Measurements from ENCODE around the gene PPM1J.

The PPM1J gene

DNA sequence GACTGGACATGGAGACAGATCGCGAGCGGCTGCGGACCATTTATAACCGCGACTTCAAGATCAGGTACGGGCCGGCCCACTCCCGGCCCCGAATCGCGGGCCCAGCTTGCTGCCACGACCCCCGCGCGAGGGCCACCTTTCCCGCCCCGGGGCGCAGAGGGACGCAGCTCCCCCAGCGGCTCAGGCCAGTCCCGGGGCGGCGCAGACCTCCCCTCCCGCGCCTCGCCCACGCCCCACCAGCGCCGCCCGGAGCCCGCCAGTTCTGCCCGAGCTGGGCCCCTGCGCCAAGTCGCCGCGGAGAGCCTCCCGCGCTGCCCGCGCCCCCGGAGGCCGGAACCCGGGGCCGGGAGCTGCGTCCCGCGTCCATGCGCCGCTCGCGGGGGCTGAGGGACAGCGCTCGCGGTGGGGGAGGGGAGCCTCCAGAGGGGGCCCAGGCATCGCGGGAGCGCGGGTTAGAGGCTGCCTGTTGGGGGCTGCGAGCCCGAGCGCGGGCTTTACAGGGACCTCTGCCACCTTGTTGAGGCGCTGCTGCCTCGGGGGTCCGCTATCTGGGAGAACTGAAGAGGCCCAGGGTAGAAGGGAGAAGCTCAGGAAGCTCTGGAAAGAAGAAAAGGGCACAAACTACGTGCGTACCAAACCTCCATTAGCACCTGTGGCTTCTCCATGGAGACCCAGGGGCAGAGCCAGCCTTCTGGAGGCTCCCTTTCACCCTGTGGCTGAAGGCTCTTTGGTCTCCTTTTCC is 40.0 kb downstream of the PPM1J start:
- Histone ChIP-seq H3K4me3 (ENCODE audit: low read length in 2 of 2) (peak overlapping the region; percentile 79 to 83), H3K36me3 (ENCODE audit: control insufficient read depth in 2 of 2, insufficient read depth in 2 of 2, low read length in 2 of 2) (peaks cover 16 to 22% of the 10 kb centered on the region in 2 donors), H3K9me3 (ENCODE audit: control insufficient read depth in 2 of 2, low read length in 2 of 2) (no peaks in the 10 kb centered on the region), H3K9ac (ENCODE audit: low read depth in 1 of 2, low read length in 2 of 2) (peak overlapping the region; percentile 72 to 95), H3K27ac (ENCODE audit: low read depth in 2 of 2, low read length in 2 of 2) (peak overlapping the region; percentile 93 to 94), H3K27me3 (ENCODE audit: control insufficient read depth in 2 of 2, insufficient read depth in 2 of 2, low read length in 2 of 2) (no peaks in the 10 kb centered on the region), H3K4me1 (ENCODE audit: control insufficient read depth in 2 of 2, insufficient read depth in 2 of 2, low read length in 2 of 2) (peaks cover 16 to 21% of the 10 kb centered on the region in 2 donors)

DNA sequence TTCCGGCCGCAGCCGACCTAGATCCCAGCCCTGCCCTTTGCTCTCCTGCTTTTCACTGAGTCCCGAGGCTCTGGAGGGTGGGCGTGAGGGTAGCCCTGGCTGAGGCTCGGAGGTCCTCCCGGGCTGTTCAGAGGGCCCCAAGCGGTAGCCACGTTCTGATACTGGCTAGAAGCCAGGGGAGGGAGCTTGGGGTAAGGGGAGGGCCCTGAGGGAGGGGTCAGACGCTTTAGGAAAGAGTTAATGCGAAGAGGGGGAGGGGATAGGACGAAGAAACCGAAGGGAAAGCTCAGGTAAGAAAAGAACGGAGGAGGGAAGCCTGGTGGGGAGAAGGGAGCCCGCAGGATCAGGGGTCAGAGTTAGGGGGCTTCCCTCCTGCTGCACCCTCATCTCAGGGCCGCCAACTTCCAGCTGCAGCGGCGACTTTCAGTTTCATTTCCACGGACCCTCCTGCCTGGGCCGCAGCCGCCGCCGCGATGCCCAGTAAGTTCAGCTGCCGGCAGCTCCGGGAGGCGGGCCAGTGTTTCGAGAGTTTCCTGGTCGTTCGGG is 40.6 kb downstream of the PPM1J start, which contains the start of gene MOV10:
MOV10 (plus strand) TSS at position 220 of the 546 bp plus-strand sequence; CDS start at position 474, 254 bp downstream.
- Histone ChIP-seq H3K27ac (ENCODE audit: low read depth in 2 of 2, low read length in 2 of 2) (peak within 1 kb of the TSS; percentile 93 to 94), H3K9me3 (ENCODE audit: control insufficient read depth in 2 of 2, low read length in 2 of 2) (no peaks in the 10 kb centered on the region), H3K9ac (ENCODE audit: low read depth in 1 of 2, low read length in 2 of 2) (peak within 1 kb of the TSS; percentile 72 to 95), H3K27me3 (ENCODE audit: control insufficient read depth in 2 of 2, insufficient read depth in 2 of 2, low read length in 2 of 2) (no peaks in the 10 kb centered on the region), H3K4me3 (ENCODE audit: low read length in 2 of 2) (peak within 1 kb of the TSS; percentile 79 to 83), H3K36me3 (ENCODE audit: control insufficient read depth in 2 of 2, insufficient read depth in 2 of 2, low read length in 2 of 2) (peaks cover 22 to 29% of the 10 kb centered on the region in 2 donors), H3K4me1 (ENCODE audit: control insufficient read depth in 2 of 2, insufficient read depth in 2 of 2, low read length in 2 of 2) (peaks cover 16 to 21% of the 10 kb centered on the region in 2 donors)

DNA sequence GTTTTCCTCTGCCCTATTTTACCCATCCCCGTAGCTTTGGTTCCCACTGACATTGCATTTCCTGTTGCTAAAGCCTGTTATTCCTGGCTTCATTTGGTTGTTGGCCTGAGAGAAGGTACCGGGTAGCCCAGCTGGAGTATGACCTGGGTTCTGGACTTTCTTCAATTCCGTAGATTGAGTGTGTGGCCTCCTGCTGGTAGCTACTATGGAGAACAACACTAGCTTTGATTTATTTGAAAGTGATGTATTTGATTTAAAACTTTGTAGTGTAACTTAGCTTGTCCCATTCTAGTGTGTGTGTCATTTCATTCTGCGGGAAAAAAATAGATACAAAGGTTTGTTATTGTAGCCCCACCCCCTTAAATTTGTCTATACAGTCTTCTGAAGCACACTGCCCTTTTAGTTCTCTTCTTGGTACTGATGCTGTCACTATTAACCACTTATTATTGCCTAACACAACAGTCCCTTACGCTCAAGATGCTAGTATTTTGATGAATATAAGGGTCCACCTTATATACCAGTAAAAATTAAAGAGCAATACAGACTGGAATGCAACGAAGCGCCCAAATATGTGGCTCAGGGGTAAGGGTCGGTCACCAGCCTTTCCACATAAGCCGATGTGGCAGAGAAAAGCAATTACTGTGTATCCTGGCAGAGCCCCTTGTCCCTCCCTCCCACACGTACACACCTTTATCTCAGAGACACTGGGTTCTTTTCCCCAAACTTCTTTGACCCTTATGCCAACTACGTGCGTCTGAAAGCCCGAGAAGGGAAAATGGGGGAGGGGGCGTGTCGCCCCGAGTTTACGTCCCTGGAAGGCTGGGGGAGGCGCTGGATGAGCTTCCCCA is 41.3 kb downstream of the PPM1J start:
- Histone ChIP-seq H3K4me1 (ENCODE audit: control insufficient read depth in 2 of 2, insufficient read depth in 2 of 2, low read length in 2 of 2) (peaks cover 16 to 21% of the 10 kb centered on the region in 2 donors), H3K9me3 (ENCODE audit: control insufficient read depth in 2 of 2, low read length in 2 of 2) (no peaks in the 10 kb centered on the region), H3K27me3 (ENCODE audit: control insufficient read depth in 2 of 2, insufficient read depth in 2 of 2, low read length in 2 of 2) (no peaks in the 10 kb centered on the region), H3K9ac (ENCODE audit: low read depth in 1 of 2, low read length in 2 of 2) (peak overlapping the region; percentile 72 to 95), H3K36me3 (ENCODE audit: control insufficient read depth in 2 of 2, insufficient read depth in 2 of 2, low read length in 2 of 2) (peaks cover 29 to 35% of the 10 kb centered on the region in 2 donors), H3K4me3 (ENCODE audit: low read length in 2 of 2) (peak overlapping the region; percentile 79 to 83), H3K27ac (ENCODE audit: low read depth in 2 of 2, low read length in 2 of 2) (peak overlapping the region; percentile 93 to 94)

- H3K4me1 ChIP-seq (ENCODE audit: control insufficient read depth in 2 of 2, insufficient read depth in 2 of 2, low read length in 2 of 2), result peaks cover 16 to 21% of the 10 kb centered on the region in 2 donors
- no peaks in the 10 kb centered on the region for H3K9me3 ChIP-seq (ENCODE audit: control insufficient read depth in 2 of 2, low read length in 2 of 2)
- no peak overlapping the region for H3K4me3 ChIP-seq (ENCODE audit: low read length in 2 of 2)
- H3K36me3 ChIP-seq (ENCODE audit: control insufficient read depth in 2 of 2, insufficient read depth in 2 of 2, low read length in 2 of 2), result peaks cover 30 to 40% of the 10 kb centered on the region in 2 donors
- no peak overlapping the region for H3K9ac ChIP-seq (ENCODE audit: low read depth in 1 of 2, low read length in 2 of 2)
- H3K27ac ChIP-seq (ENCODE audit: low read depth in 2 of 2, low read length in 2 of 2), result no peak overlapping the region
- no peaks in the 10 kb centered on the region for H3K27me3 ChIP-seq (ENCODE audit: control insufficient read depth in 2 of 2, insufficient read depth in 2 of 2, low read length in 2 of 2)
Observed at GRCh38 chr1:112672842-112673241, 42.3 kb downstream of the PPM1J start.

DNA sequence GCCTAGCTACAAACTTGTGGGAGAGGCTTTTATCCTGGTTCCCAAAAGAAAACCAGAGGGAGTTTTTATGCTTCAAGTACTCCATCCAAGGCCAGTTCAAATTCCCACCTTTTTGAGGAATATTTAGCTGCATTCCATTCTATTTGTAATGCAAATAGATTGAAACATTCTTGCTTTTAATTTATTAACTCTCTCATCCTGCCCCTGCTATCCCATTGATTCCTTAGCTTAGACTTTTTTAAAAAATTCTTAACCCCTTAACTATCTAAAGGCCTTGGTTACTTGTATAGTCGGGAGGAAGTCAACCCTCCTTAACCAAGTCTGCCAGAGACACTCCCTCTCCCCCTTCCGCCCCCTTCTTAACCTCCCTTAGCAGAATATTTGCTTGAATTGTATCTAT is 43.1 kb downstream of the PPM1J start:
- Histone ChIP-seq H3K4me3 (ENCODE audit: low read length in 2 of 2) (no peak overlapping the region), H3K9ac (ENCODE audit: low read depth in 1 of 2, low read length in 2 of 2) (no peak overlapping the region), H3K27me3 (ENCODE audit: control insufficient read depth in 2 of 2, insufficient read depth in 2 of 2, low read length in 2 of 2) (no peaks in the 10 kb centered on the region), H3K4me1 (ENCODE audit: control insufficient read depth in 2 of 2, insufficient read depth in 2 of 2, low read length in 2 of 2) (peaks cover 16 to 21% of the 10 kb centered on the region in 2 donors), H3K36me3 (ENCODE audit: control insufficient read depth in 2 of 2, insufficient read depth in 2 of 2, low read length in 2 of 2) (peaks cover 32 to 48% of the 10 kb centered on the region in 2 donors), H3K9me3 (ENCODE audit: control insufficient read depth in 2 of 2, low read length in 2 of 2) (no peaks in the 10 kb centered on the region), H3K27ac (ENCODE audit: low read depth in 2 of 2, low read length in 2 of 2) (no peak overlapping the region)

GRCh38 chr1:112666946-112667345 is 48.2 kb downstream of the PPM1J start:
- no peaks in the 10 kb centered on the region for H3K4me1 ChIP-seq (ENCODE audit: control insufficient read depth in 2 of 2, insufficient read depth in 2 of 2, low read length in 2 of 2)
- no peak overlapping the region for H3K27ac ChIP-seq (ENCODE audit: low read depth in 2 of 2, low read length in 2 of 2)
- H3K27me3 ChIP-seq (ENCODE audit: control insufficient read depth in 2 of 2, insufficient read depth in 2 of 2, low read length in 2 of 2), result no peaks in the 10 kb centered on the region
- peaks cover 55 to 73% of the 10 kb centered on the region in 2 donors for H3K36me3 ChIP-seq (ENCODE audit: control insufficient read depth in 2 of 2, insufficient read depth in 2 of 2, low read length in 2 of 2)
- no peak overlapping the region for H3K9ac ChIP-seq (ENCODE audit: low read depth in 1 of 2, low read length in 2 of 2)
- no peak overlapping the region for H3K4me3 ChIP-seq (ENCODE audit: low read length in 2 of 2)
- no peaks in the 10 kb centered on the region for H3K9me3 ChIP-seq (ENCODE audit: control insufficient read depth in 2 of 2, low read length in 2 of 2)

DNA sequence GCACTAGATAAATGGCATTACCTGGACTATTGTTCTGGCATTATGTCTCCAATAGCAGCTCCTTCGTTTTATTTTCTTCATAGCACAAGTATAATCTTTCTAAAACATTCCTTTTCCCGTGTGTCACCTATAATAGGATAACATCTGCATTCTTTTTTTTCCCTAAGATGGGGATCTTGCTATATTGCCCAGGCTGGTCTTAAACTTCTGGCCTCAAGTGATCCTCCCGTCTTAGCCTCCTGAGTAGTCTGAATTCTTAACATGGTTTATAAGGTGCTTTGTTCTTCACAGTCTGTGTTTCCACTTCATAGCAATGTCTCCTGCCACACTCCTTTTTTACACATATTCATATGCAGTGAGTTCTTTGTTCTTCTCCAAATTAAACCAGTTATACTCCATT is 49.3 kb downstream of the PPM1J start:
- no peak overlapping the region for H3K4me3 ChIP-seq (ENCODE audit: low read length in 2 of 2)
- H3K4me1 ChIP-seq (ENCODE audit: control insufficient read depth in 2 of 2, insufficient read depth in 2 of 2, low read length in 2 of 2), result no peaks in the 10 kb centered on the region
- no peaks in the 10 kb centered on the region for H3K27me3 ChIP-seq (ENCODE audit: control insufficient read depth in 2 of 2, insufficient read depth in 2 of 2, low read length in 2 of 2)
- H3K9ac ChIP-seq (ENCODE audit: low read depth in 1 of 2, low read length in 2 of 2), result no peak overlapping the region
- no peaks in the 10 kb centered on the region for H3K9me3 ChIP-seq (ENCODE audit: control insufficient read depth in 2 of 2, low read length in 2 of 2)
- peaks cover 51 to 73% of the 10 kb centered on the region in 2 donors for H3K36me3 ChIP-seq (ENCODE audit: control insufficient read depth in 2 of 2, insufficient read depth in 2 of 2, low read length in 2 of 2)
- no peak overlapping the region for H3K27ac ChIP-seq (ENCODE audit: low read depth in 2 of 2, low read length in 2 of 2)
